HepG2 (cell line): ENCODE results near the gene PRR15L. TPM values are rescaled to one million over a fixed set of nuclear protein-coding genes. Genes with fewer than 3 reads are reported as not detected.
"Not testable (repeated sequence)": the region's sequence is repeated elsewhere in the genome, so short reads cannot be mapped to it uniquely, and the experiment has no call there.

Experiments
- ATAC-seq: fragments of 200-7000 bp; cut with Tn5 transposase; 3 replicates; pipeline ENCODE4 v1.9.1; 2020; ENCODE audit warnings: mild to moderate bottlenecking, moderate library complexity
- BruUV-seq: library from RNA; stranded (reverse); fragments of 400-500 nt; replicated peaks from 2 replicates; lab custom pipeline; 2021; lab: Mats Ljungman, UMichigan
- CTCF ChIA-PET: fragments of 300-600 bp; formaldehyde crosslinking; extraction: SDS; loops from one replicate; lab custom pipeline; 2021; ENCODE audit warnings: low total read pairs, inconsistent platforms, low intra/inter-chr PET ratio; lab: Yijun Ruan, JAX
- POLR2A ChIA-PET: fragments of 350-600 bp; sonication (Branson Sonifier 250); formaldehyde crosslinking; loops from one replicate; lab custom pipeline; 2020; ENCODE audit warnings: antibody characterized with exemption, inconsistent platforms; lab: Yijun Ruan, JAX
- DNase-seq: peaks from one replicate; pipeline ENCODE4 v3.0.0-alpha.2; 2015; ENCODE audit warnings: low spot score
- FAIRE-seq: peaks from 3 replicates; lab custom pipeline; 2011; peaks lifted over from hg19 to GRCh38; lab: Jason Lieb, UNC
- H2AFZ ChIP-seq: one replicate; pipeline ENCODE4 v1.6.1; 2011; ENCODE audit warnings: low read length, inconsistent platforms
- H3K27ac ChIP-seq: fragments of 300-600 bp; 3 replicates; pipeline ENCODE4 v1.8.0; 2011; ENCODE audit warnings: mixed run types, mild to moderate bottlenecking, mixed read lengths, low read length, inconsistent platforms; ENCODE audit not compliant: insufficient read depth; ENCODE audit errors: extremely low read length
- H3K27me3 ChIP-seq, 2 experiments: fragments of 200-600 bp in 1 of 2; 2 replicates in 1 of 2; 3 replicates in 1 of 2; pipeline versions ENCODE4 v1.6.0 to v1.8.0; 2011; ENCODE audit warnings: low read length in 2 of 2, mild to moderate bottlenecking in 2 of 2, moderate library complexity in 2 of 2, inconsistent platforms in 1 of 2; ENCODE audit not compliant: insufficient read depth in 2 of 2, control insufficient read depth in 1 of 2
- H3K36me3 ChIP-seq, 2 experiments: fragments of 200-600 bp in 1 of 2; replicated peaks in 1 of 2; 2 replicates in 1 of 2; 3 replicates in 1 of 2; pipeline versions ENCODE4 v1.5.1 to v1.8.0; 2011; ENCODE audit warnings: low read length in 2 of 2, inconsistent platforms in 1 of 2; ENCODE audit not compliant: insufficient read depth in 2 of 2, control insufficient read depth in 1 of 2
- H3K4me1 ChIP-seq: 2 replicates; pipeline ENCODE4 v1.5.1; 2012; ENCODE audit warnings: low read length, inconsistent platforms; ENCODE audit not compliant: insufficient read depth
- H3K4me2 ChIP-seq: 2 replicates; pipeline ENCODE4 v1.6.0; 2011; ENCODE audit warnings: low read depth, low read length, inconsistent platforms
- H3K4me3 ChIP-seq, 3 experiments: fragments of 200-600 bp in 1 of 3; sonication (generic), shearing (Covaris generic) in 1 of 3; replicated peaks in 1 of 3; 2 replicates each; pipeline ENCODE4 v1.5.1; 2011 to 2016; ENCODE audit warnings: low read length in 3 of 3, inconsistent platforms in 2 of 3, low read depth in 2 of 3, mild to moderate bottlenecking in 2 of 3, control low read depth in 1 of 3, mixed read lengths in 1 of 3; ENCODE audit not compliant: insufficient read depth in 1 of 3
- H3K79me2 ChIP-seq: one replicate; pipeline ENCODE4 v1.6.1; 2011; ENCODE audit warnings: low read length, inconsistent platforms; ENCODE audit not compliant: insufficient read depth
- H3K9ac ChIP-seq: 2 replicates; pipeline ENCODE4 v1.6.0; 2011; ENCODE audit warnings: mild to moderate bottlenecking, low read depth, low read length, inconsistent platforms; ENCODE audit not compliant: insufficient read depth
- H3K9me3 ChIP-seq: 2 replicates; pipeline ENCODE4 v1.5.1; 2012; ENCODE audit warnings: mild to moderate bottlenecking, low read length
- H4K20me1 ChIP-seq: 2 replicates; pipeline ENCODE4 v1.6.0; 2011; ENCODE audit warnings: inconsistent platforms, mild to moderate bottlenecking, low read length, moderate library complexity; ENCODE audit not compliant: insufficient read depth
- FOXM1 ChIP-seq: sonication (generic); formaldehyde crosslinking; IDR thresholded peaks from 2 replicates; pipeline ENCODE4 v1.5.0; 2020; ENCODE audit warnings: missing genetic modification reagents
- PATZ1 ChIP-seq: sonication (generic); formaldehyde crosslinking; IDR thresholded peaks from 2 replicates; pipeline ENCODE4 v1.4.0; 2020; ENCODE audit warnings: missing genetic modification reagents
- ZHX1 ChIP-seq: sonication (generic); formaldehyde crosslinking; IDR thresholded peaks from 2 replicates; pipeline ENCODE4 v1.8.1; 2022; ENCODE audit warnings: low read depth, mild to moderate bottlenecking, missing genetic modification reagents
- WGBS: methylation state at CpG from one replicate; pipeline ENCODE4 v1.1.6; 2017; ENCODE audit warnings: low lambda C conversion rate; 5-methylcytosine and 5-hydroxymethylcytosine counted together
- in situ Hi-C: cut with HindIII; loops from 2 replicates; pipeline ENCODE4 v1.10.0; 2017; ENCODE audit warnings: low pct_unique_long_range_greater_than_20kb; ENCODE audit not compliant: extremely low pct_ligation_motif_present
- intact Hi-C: fragments of 100-400 bp; cut with micrococcal nuclease; formaldehyde crosslinking; loops from one replicate; pipeline ENCODE4 v1.10.0; 2022; ENCODE audit not compliant: unreplicated experiment
- polyA plus RNA-seq, 8 experiments: library from polyadenylated mRNA; depleted of rRNA in 3 of 8; stranded (reverse) in 7 of 8; unstranded in 1 of 8; fragments of >200 nt; fragmentation: Illumina TruSeq in 4 of 8; extraction: Trizol in 4 of 8; gene quantifications; 2 replicates each; pipeline versions ENCODE4 v1.2.1 to v1.2.3, GENCODE V29; 2011 to 2016; ENCODE audit warnings: low read depth in 4 of 8, missing spikeins in 1 of 8, mixed read lengths in 1 of 8; ENCODE audit not compliant: insufficient read depth in 1 of 8
- total RNA-seq, 5 experiments: library from RNA; depleted of rRNA; stranded (reverse); fragments of >200 nt; fragmentation: Illumina TruSeq; extraction: Trizol; gene quantifications; 2 replicates each; pipeline ENCODE4 v1.2.3, GENCODE V29; 2016; ENCODE audit warnings: low read depth in 1 of 5
- TF ChIP-seq, protein P1 (sequence below): IDR thresholded peaks from 2 replicates; pipeline ENCODE4 v1.6.1; 2016

The PRR15L gene
- total and polyA plus RNA-seq, 2 of the 13 experiments (the other 11 are each of a cell fraction or from before 2014, with no cell fraction given) = 0.44 to 2.0 TPM

DNA sequence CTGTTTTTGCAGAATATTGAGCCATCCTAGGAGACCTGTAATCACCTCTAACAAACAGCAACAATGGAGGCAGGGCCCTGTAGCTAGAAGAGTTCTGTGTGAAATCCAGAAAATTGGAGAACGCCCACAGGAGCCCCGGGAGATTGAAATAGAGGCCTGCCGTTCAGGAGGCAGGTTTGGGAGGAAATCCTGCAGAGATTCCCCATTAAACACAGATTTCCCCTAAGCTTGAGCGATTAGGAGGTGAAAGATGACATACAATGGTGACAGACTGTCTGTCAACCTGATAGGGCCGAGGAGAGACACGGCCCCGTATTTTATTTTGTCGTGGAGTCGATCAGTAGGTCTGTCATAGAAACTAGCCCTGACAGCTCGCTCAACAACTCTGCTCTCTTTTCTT, 31.5 kb upstream of the PRR15L start (continued):
- TF ChIP-seq, protein P1, sequence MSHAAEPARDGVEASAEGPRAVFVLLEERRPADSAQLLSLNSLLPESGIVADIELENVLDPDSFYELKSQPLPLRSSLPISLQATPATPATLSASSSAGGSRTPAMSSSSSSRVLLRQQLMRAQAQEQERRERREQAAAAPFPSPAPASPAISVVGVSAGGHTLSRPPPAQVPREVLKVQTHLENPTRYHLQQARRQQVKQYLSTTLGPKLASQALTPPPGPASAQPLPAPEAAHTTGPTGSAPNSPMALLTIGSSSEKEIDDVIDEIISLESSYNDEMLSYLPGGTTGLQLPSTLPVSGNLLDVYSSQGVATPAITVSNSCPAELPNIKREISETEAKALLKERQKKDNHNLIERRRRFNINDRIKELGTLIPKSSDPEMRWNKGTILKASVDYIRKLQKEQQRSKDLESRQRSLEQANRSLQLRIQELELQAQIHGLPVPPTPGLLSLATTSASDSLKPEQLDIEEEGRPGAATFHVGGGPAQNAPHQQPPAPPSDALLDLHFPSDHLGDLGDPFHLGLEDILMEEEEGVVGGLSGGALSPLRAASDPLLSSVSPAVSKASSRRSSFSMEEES = no peak
- TF ChIP-seq PATZ1 (CRISPR knock-in tag) (no peak), ZHX1 (CRISPR knock-in tag) (no peak), FOXM1 (CRISPR knock-in tag) (no peak)

- H3K27ac ChIP-seq, H2AFZ ChIP-seq, BruUV-seq, intact Hi-C loops, H3K9me3 ChIP-seq, H3K9ac ChIP-seq, DNase-seq, H3K4me2 ChIP-seq, H4K20me1 ChIP-seq, H3K36me3 ChIP-seq, H3K4me3 ChIP-seq, POLR2A ChIA-PET, in situ Hi-C loops, H3K79me2 ChIP-seq, FAIRE-seq, ATAC-seq: not testable (repeated sequence)
- Histone ChIP-seq H3K27me3 (peaks cover 0 to 22% of the 10 kb centered on the region in 2 experiments; a peak in 2 of 5 replicates), H3K4me1 (peaks cover 31% of the 10 kb centered on the region)
- CTCF ChIA-PET = interaction anchor here (1.3 kb wide), 1 partner anchor 11 kb away, joined by 4 read pairs; no protein-coding TSS in a partner anchor
- WGBS = 84% methylated on average over 1 of the region's 1 CpG
These were observed 30.8 kb upstream of the PRR15L start for GRCh38 chr17:47988445-47988844.
